Activated naive CD8-positive, alpha-beta T cell treated with anti-CD3 and anti-CD28 coated beads, Interleukin-2, amount 50 U/mL, for 24 hours (primary cell): ENCODE measurements around the gene RBM18.

Experiments
- ATAC-seq: fragments of 150-1000 bp; cut with Tn5 transposase; one replicate; pipeline ENCODE4 v1.10.0; 2021
- DNase-seq: peaks from one replicate; pipeline ENCODE4 v3.0.0; 2021
- H3K27ac Mint-ChIP-seq: one replicate; pipeline ENCODE4 v1.8.0; 2021; ENCODE audit warnings: mild to moderate bottlenecking, mixed read lengths
- H3K27me3 Mint-ChIP-seq: one replicate; pipeline ENCODE4 v1.8.0; 2021; ENCODE audit warnings: mixed read lengths
- H3K36me3 Mint-ChIP-seq: one replicate; pipeline ENCODE4 v1.8.0; 2021; ENCODE audit warnings: low read depth, mixed read lengths
- H3K4me1 Mint-ChIP-seq: one replicate; pipeline ENCODE4 v1.8.0; 2021; ENCODE audit warnings: mixed read lengths
- H3K4me3 Mint-ChIP-seq: one replicate; pipeline ENCODE4 v1.8.0; 2021; ENCODE audit warnings: mild to moderate bottlenecking, moderate library complexity, mixed read lengths
- H3K9me3 Mint-ChIP-seq: one replicate; pipeline ENCODE4 v1.8.0; 2021; ENCODE audit warnings: mixed read lengths

RBM18 gene

GRCh38 chr9:122264360-122265148 is at the start of gene RBM18, which contains the start of gene MRRF:
Gene RBM18, minus strand, starts transcription at chr9:122264840. Its CDS starts 3,348 bp downstream, at chr9:122261492.
Gene MRRF, plus strand, starts transcription at chr9:122264882. Its CDS starts 6,010 bp downstream, at chr9:122270892.
- Mint-ChIP-seq H3K27ac (peak within 1 kb of the TSS; percentile 99), H3K9me3 (no peaks in the 10 kb centered on the region), H3K4me1 (peaks cover 61% of the 10 kb centered on the region), H3K4me3 (peak within 1 kb of the TSS; percentile 98), H3K36me3 (peaks cover 22% of the 10 kb centered on the region), H3K27me3 (no peaks in the 10 kb centered on the region)
- ATAC-seq (peak; percentile 90), DNase-seq (peak; percentile 92)

- Mint-ChIP-seq H3K36me3 (peaks cover 41% of the 10 kb centered on the region), H3K9me3 (no peaks in the 10 kb centered on the region), H3K27ac (no peak overlapping the region), H3K4me3 (no peak overlapping the region), H3K27me3 (no peaks in the 10 kb centered on the region), H3K4me1 (no peaks in the 10 kb centered on the region)
- DNase-seq = no peak
- ATAC-seq = no peak
Observed at GRCh38 chr9:122314165-122314564, 49.5 kb upstream of the RBM18 start.

- no peak for DNase-seq
- no peak overlapping the region for H3K4me3 Mint-ChIP-seq
- no peak for ATAC-seq
- no peak overlapping the region for H3K27ac Mint-ChIP-seq
- peaks cover 56% of the 10 kb centered on the region for H3K36me3 Mint-ChIP-seq
- H3K4me1 Mint-ChIP-seq = no peaks in the 10 kb centered on the region
- H3K9me3 Mint-ChIP-seq = no peaks in the 10 kb centered on the region
- no peaks in the 10 kb centered on the region for H3K27me3 Mint-ChIP-seq
Observed at GRCh38 chr9:122309861-122310260, 45.2 kb upstream of the RBM18 start.

GRCh38 chr9:122307925-122308324 is 43.3 kb upstream of the RBM18 start:
- no peaks in the 10 kb centered on the region for H3K27me3 Mint-ChIP-seq
- no peak overlapping the region for H3K4me3 Mint-ChIP-seq
- no peak for ATAC-seq
- H3K4me1 Mint-ChIP-seq = no peaks in the 10 kb centered on the region
- DNase-seq = no peak
- H3K9me3 Mint-ChIP-seq = no peaks in the 10 kb centered on the region
- peaks cover 43% of the 10 kb centered on the region for H3K36me3 Mint-ChIP-seq
- no peak overlapping the region for H3K27ac Mint-ChIP-seq

GRCh38 chr9:122307061-122307460 is 42.4 kb upstream of the RBM18 start:
- no peak overlapping the region for H3K27ac Mint-ChIP-seq
- ATAC-seq (no peak), DNase-seq (no peak)
- no peaks in the 10 kb centered on the region for H3K4me1 Mint-ChIP-seq
- no peak overlapping the region for H3K4me3 Mint-ChIP-seq
- H3K36me3 Mint-ChIP-seq = peaks cover 40% of the 10 kb centered on the region
- no peaks in the 10 kb centered on the region for H3K27me3 Mint-ChIP-seq
- H3K9me3 Mint-ChIP-seq = no peaks in the 10 kb centered on the region

- Mint-ChIP-seq H3K27me3 (no peaks in the 10 kb centered on the region), H3K36me3 (peaks cover 42% of the 10 kb centered on the region), H3K4me3 (no peak overlapping the region), H3K27ac (no peak overlapping the region), H3K4me1 (no peaks in the 10 kb centered on the region), H3K9me3 (no peaks in the 10 kb centered on the region)
- ATAC-seq = no peak
- DNase-seq = no peak
Observed at GRCh38 chr9:122302237-122303093, 37.8 kb upstream of the RBM18 start.

- H3K4me1 Mint-ChIP-seq = peaks cover 2% of the 10 kb centered on the region
- H3K9me3 Mint-ChIP-seq = no peaks in the 10 kb centered on the region
- H3K4me3 Mint-ChIP-seq = no peak overlapping the region
- peak overlapping the region; percentile 15 for H3K27ac Mint-ChIP-seq
- H3K27me3 Mint-ChIP-seq = no peaks in the 10 kb centered on the region
- H3K36me3 Mint-ChIP-seq = peaks cover 59% of the 10 kb centered on the region
- DNase-seq (no peak), ATAC-seq (no peak)
Observed at GRCh38 chr9:122297512-122297911, 32.9 kb upstream of the RBM18 start.

- Mint-ChIP-seq H3K27ac (no peak overlapping the region), H3K4me3 (no peak overlapping the region), H3K27me3 (no peaks in the 10 kb centered on the region), H3K4me1 (peaks cover 4% of the 10 kb centered on the region), H3K36me3 (peaks cover 65% of the 10 kb centered on the region), H3K9me3 (no peaks in the 10 kb centered on the region)
- no peak for ATAC-seq
- DNase-seq = no peak
Observed at GRCh38 chr9:122294531-122294930, 29.9 kb upstream of the RBM18 start.

GRCh38 chr9:122291458-122291857 is 26.8 kb upstream of the RBM18 start:
- peaks cover 3% of the 10 kb centered on the region for H3K4me1 Mint-ChIP-seq
- no peak for ATAC-seq
- H3K4me3 Mint-ChIP-seq = no peak overlapping the region
- no peak overlapping the region for H3K27ac Mint-ChIP-seq
- H3K9me3 Mint-ChIP-seq = no peaks in the 10 kb centered on the region
- no peaks in the 10 kb centered on the region for H3K27me3 Mint-ChIP-seq
- peaks cover 64% of the 10 kb centered on the region for H3K36me3 Mint-ChIP-seq
- no peak for DNase-seq

GRCh38 chr9:122287214-122287720 is 22.6 kb upstream of the RBM18 start:
- no peaks in the 10 kb centered on the region for H3K27me3 Mint-ChIP-seq
- H3K36me3 Mint-ChIP-seq = peaks cover 56% of the 10 kb centered on the region
- DNase-seq (no peak), ATAC-seq (no peak)
- H3K9me3 Mint-ChIP-seq = no peaks in the 10 kb centered on the region
- peaks cover 3% of the 10 kb centered on the region for H3K4me1 Mint-ChIP-seq
- no peak overlapping the region for H3K4me3 Mint-ChIP-seq
- H3K27ac Mint-ChIP-seq = peak overlapping the region; percentile 42

GRCh38 chr9:122286764-122287163 is 22.1 kb upstream of the RBM18 start:
- ATAC-seq = no peak
- Mint-ChIP-seq H3K4me1 (peaks cover 3% of the 10 kb centered on the region), H3K4me3 (no peak overlapping the region)

GRCh38 chr9:122281368-122281767 is 16.7 kb upstream of the RBM18 start:
- Mint-ChIP-seq H3K27ac (no peak overlapping the region), H3K36me3 (peaks cover 67% of the 10 kb centered on the region), H3K27me3 (no peaks in the 10 kb centered on the region), H3K4me1 (no peaks in the 10 kb centered on the region), H3K4me3 (no peak overlapping the region), H3K9me3 (no peaks in the 10 kb centered on the region)
- no peak for DNase-seq
- ATAC-seq = no peak

More at GRCh38 chr9:122286764-122287163, 22.1 kb upstream of the RBM18 start:
- H3K36me3 Mint-ChIP-seq = peaks cover 57% of the 10 kb centered on the region
- no peak for DNase-seq
- H3K27me3 Mint-ChIP-seq = no peaks in the 10 kb centered on the region
- H3K9me3 Mint-ChIP-seq = no peaks in the 10 kb centered on the region
- peak overlapping the region; percentile 42 for H3K27ac Mint-ChIP-seq

GRCh38 chr9:122277285-122277897 is 12.8 kb upstream of the RBM18 start:
- Mint-ChIP-seq H3K27me3 (no peaks in the 10 kb centered on the region), H3K4me3 (no peak overlapping the region), H3K9me3 (no peaks in the 10 kb centered on the region), H3K27ac (no peak overlapping the region), H3K4me1 (peaks cover 14% of the 10 kb centered on the region), H3K36me3 (peaks cover 78% of the 10 kb centered on the region)
- ATAC-seq (no peak), DNase-seq (no peak)

GRCh38 chr9:122276096-122276495 is 11.5 kb upstream of the RBM18 start:
- Mint-ChIP-seq H3K9me3 (no peaks in the 10 kb centered on the region), H3K4me1 (peaks cover 18% of the 10 kb centered on the region), H3K27me3 (no peaks in the 10 kb centered on the region), H3K36me3 (peaks cover 77% of the 10 kb centered on the region), H3K27ac (no peak overlapping the region), H3K4me3 (no peak overlapping the region)
- no peak for DNase-seq
- ATAC-seq = no peak
